Breast epithelium (tissue), 4 donors: ENCODE results near the gene EPB42. TPM values are rescaled to one million over a fixed set of nuclear protein-coding genes. Genes with fewer than 3 reads are reported as not detected.

Source experiments
- DNase-seq, 2 donors: peaks; one replicate each; pipeline ENCODE4 v3.0.0-alpha.2; 2019; ENCODE audit warnings: low spot score in 2 of 2
- H3K27ac ChIP-seq, 2 donors: fragments of 200-600 bp; sonication (generic) in 1 of 2; one replicate each; pipeline ENCODE4 v1.5.1; 2016 to 2019; ENCODE audit warnings: mild to moderate bottlenecking in 1 of 2
- H3K27me3 ChIP-seq, 2 donors: fragments of 200-600 bp; sonication (generic) in 1 of 2; one replicate each; pipeline versions ENCODE4 v1.5.1 to v1.6.0; 2017 to 2019; ENCODE audit warnings: control low read depth in 1 of 2, mild to moderate bottlenecking in 1 of 2
- H3K36me3 ChIP-seq: fragments of 200-600 bp; one replicate; pipeline ENCODE4 v1.5.1; 2019
- H3K4me1 ChIP-seq, 2 donors: fragments of 200-600 bp; sonication (generic); one replicate each; pipeline ENCODE4 v1.5.1; 2016 to 2019; ENCODE audit warnings: control low read depth in 1 of 2
- H3K4me3 ChIP-seq, 3 donors: fragments of 200-600 bp; sonication (generic); 1 replicate in 2 of 3; 2 replicates in 1 of 3; pipeline ENCODE4 v1.5.1; 2016 to 2019; ENCODE audit warnings: mild to moderate bottlenecking in 3 of 3, moderate library complexity in 2 of 3
- H3K9me3 ChIP-seq, 2 donors: fragments of 200-600 bp; sonication (generic) in 1 of 2; one replicate each; pipeline ENCODE4 v1.5.1; 2016 to 2019; ENCODE audit warnings: control low read depth in 1 of 2
- CTCF ChIP-seq, 3 donors: fragments of 450-650 bp; IDR thresholded peaks; one replicate each; pipeline ENCODE4 v1.5.1; 2016 to 2017; ENCODE audit warnings: antibody characterized with exemption in 3 of 3, mild to moderate bottlenecking in 3 of 3, moderate library complexity in 3 of 3
- POLR2A ChIP-seq: fragments of 450-650 bp; IDR thresholded peaks from one replicate; pipeline ENCODE4 v1.6.1; 2016; ENCODE audit warnings: antibody characterized with exemption, mild to moderate bottlenecking, moderate library complexity
- POLR2AphosphoS5 ChIP-seq, 3 donors: sonication (generic); formaldehyde crosslinking; IDR thresholded peaks; one replicate each; pipeline ENCODE4 v1.6.1; 2017; ENCODE audit warnings: antibody characterized with exemption in 3 of 3
- intact Hi-C: fragments of 100-400 bp; cut with DNase I; formaldehyde crosslinking; loops from one replicate; pipeline ENCODE4 v1.15.1; 2023; ENCODE audit warnings: low total_unique reads
- total RNA-seq, 3 donors: library from RNA; depleted of rRNA; stranded (reverse); fragments of >200 nt; gene quantifications; one replicate each; pipeline ENCODE4 v1.1.0, GENCODE V29; 2016

Gene EPB42
- total RNA-seq, 3 donors from 2014 or later = 0.29 to 1.9 TPM; not detected in 1

DNA sequence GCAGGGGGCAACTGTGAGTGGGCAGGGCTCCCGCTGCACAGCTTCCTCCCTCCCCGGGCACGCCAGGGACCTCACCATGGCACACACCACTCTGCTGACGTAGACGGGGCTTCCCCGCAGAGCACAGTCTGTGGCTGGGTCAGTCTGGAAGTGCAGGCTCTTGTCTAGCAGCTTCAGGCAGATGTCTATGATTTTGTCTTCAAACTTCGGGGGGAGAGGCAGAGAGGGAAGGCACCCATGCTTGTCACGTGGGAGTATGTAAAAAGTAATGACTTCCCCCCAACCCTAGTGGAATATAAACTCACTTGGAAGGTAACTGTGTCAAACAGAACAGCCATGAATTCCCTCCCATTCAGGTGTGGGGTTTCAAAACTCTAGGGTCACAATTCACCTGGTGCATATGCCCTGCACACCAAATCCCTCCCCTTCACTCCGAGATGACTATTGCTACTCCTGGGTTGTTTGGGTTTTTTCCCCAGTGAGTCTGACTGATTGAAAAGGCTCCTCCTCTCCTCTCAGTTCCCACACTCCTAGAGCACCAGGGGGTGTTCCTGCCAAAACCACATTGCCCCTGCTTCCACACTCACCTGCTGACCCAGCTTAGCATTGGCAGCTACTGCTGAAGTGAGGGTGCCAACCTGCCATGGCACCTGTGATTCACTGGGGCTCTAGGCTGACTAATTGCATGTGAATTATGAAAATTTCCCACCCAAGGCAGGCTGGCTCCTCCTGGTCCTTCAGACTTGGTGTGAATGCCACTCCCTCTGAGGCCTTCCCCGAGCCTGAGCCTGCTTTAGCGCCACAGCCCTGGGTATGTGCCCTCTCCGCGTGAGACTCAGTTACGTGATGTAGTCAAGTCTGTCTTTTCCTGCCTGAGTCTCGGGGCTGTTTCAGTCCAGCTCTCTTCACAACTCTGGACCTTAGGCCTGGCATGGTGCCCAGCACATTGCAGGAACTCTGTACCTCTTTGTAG lies 32.9 kb upstream of the EPB42 start:
- peak in 1 of 2 donors; percentile 77 for DNase-seq
- Histone ChIP-seq H3K27me3 (no peaks in the 10 kb centered on the region), H3K36me3 (no peaks in the 10 kb centered on the region), H3K4me1 (no peaks in the 10 kb centered on the region), H3K9me3 (no peaks in the 10 kb centered on the region), H3K4me3 (no peak overlapping the region), H3K27ac (peak overlapping the region; percentile 74 to 75)
- TF ChIP-seq POLR2A (no peak), POLR2AphosphoS5 (IDR thresholded peaks at IDR 0.05) (peak in 1 of 3 donors; percentile 12)
- intact Hi-C loops = no loop called here

DNA sequence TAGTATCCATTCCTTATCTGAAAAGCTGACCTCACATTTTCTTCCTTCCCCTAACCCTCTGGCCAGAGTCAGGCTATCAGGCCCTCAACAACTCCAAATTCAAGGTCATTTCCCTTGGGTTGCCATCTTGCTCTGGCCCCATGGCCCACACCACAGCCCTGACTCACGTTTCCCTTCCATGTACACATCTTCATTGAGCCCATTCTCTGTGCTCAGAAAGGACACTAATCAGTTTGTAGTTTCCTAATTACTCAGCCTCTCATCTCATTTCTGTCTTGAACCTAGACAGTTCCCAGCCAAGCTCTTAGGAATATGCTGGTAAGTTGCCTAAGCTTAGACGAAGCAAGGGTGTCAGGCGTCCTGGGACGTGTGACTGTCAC lies 31.0 kb upstream of the EPB42 start:
- H3K27ac ChIP-seq = peak overlapping the region in 1 of 2 donors; percentile 31
- H3K27me3 ChIP-seq = no peaks in the 10 kb centered on the region
- H3K4me3 ChIP-seq = no peak overlapping the region
- TF ChIP-seq CTCF (IDR thresholded peaks at IDR 0.05) (no peak), POLR2A (no peak), POLR2AphosphoS5 (IDR thresholded peaks at IDR 0.05) (no peak)
- no peak for DNase-seq
- no peaks in the 10 kb centered on the region for H3K4me1 ChIP-seq
- intact Hi-C loops = no loop called here
- no peaks in the 10 kb centered on the region for H3K9me3 ChIP-seq
- no peaks in the 10 kb centered on the region for H3K36me3 ChIP-seq

- Histone ChIP-seq H3K27ac (peak overlapping the region in 1 of 2 donors; percentile 31), H3K9me3 (no peaks in the 10 kb centered on the region), H3K4me1 (no peaks in the 10 kb centered on the region), H3K36me3 (no peaks in the 10 kb centered on the region), H3K27me3 (no peaks in the 10 kb centered on the region), H3K4me3 (no peak overlapping the region)
- intact Hi-C loops = no loop called here
- no peak for DNase-seq
- no peak for TF ChIP-seq POLR2A
- TF ChIP-seq CTCF (IDR thresholded peaks at IDR 0.05) = no peak
- TF ChIP-seq POLR2AphosphoS5 (IDR thresholded peaks at IDR 0.05) = no peak
Measured at GRCh38 chr15:43251185-43251870, 30.5 kb upstream of the EPB42 start.

GRCh38 chr15:43250785-43251184 lies 30.0 kb upstream of the EPB42 start:
- DNase-seq = no peak

More at GRCh38 chr15:43250785-43251184, 30.0 kb upstream of the EPB42 start:
- Histone ChIP-seq H3K9me3 (no peaks in the 10 kb centered on the region), H3K4me3 (no peak overlapping the region), H3K27me3 (no peaks in the 10 kb centered on the region), H3K36me3 (no peaks in the 10 kb centered on the region), H3K27ac (peak overlapping the region in 1 of 2 donors; percentile 11), H3K4me1 (no peaks in the 10 kb centered on the region)
- intact Hi-C loops = no loop called here
- TF ChIP-seq CTCF (IDR thresholded peaks at IDR 0.05) (no peak), POLR2A (no peak), POLR2AphosphoS5 (IDR thresholded peaks at IDR 0.05) (no peak)
